Subcutaneous adipose tissue (tissue), 4 donors: ENCODE results near the gene TRIM44. TPM values are rescaled to one million over a fixed set of nuclear protein-coding genes. Genes with fewer than 3 reads are reported as not detected.

Source experiments
- CTCF ChIP-seq: fragments of 450-650 bp; IDR thresholded peaks from one replicate; pipeline ENCODE4 v1.5.1; 2016; ENCODE audit warnings: low read depth, mild to moderate bottlenecking, control low read depth, antibody characterized with exemption, moderate library complexity
- total RNA-seq, 4 donors: library from RNA; depleted of rRNA; stranded (reverse); fragments of >200 nt; gene quantifications; one replicate each; pipeline ENCODE4 v1.1.0, GENCODE V29; 2016

Gene TRIM44
- total RNA-seq, 4 donors from 2014 or later: 32.6 to 70.9 (median 40.0) TPM

- TF ChIP-seq CTCF: no peak
Observed at GRCh38 chr11:35740061-35740799, 77.7 kb downstream of the TRIM44 start.

- TF ChIP-seq CTCF: no peak
Observed at GRCh38 chr11:35742707-35743454, 80.3 kb downstream of the TRIM44 start.

- TF ChIP-seq CTCF: no peak
Observed at GRCh38 chr11:35746356-35747153, 84.0 kb downstream of the TRIM44 start.

GRCh38 chr11:35747668-35748067 lies 85.1 kb downstream of the TRIM44 start:
- TF ChIP-seq CTCF: no peak

GRCh38 chr11:35748644-35749043 lies 86.1 kb downstream of the TRIM44 start:
- TF ChIP-seq CTCF: no peak

- TF ChIP-seq CTCF: no peak
Observed at GRCh38 chr11:35750315-35750714, 87.7 kb downstream of the TRIM44 start.
